ENCODE results near the gene RHOBTB1.
"Not testable (repeated sequence)": the region's sequence is repeated elsewhere in the genome, so short reads cannot be mapped to it uniquely, and the experiment has no call there.

RHOBTB1 gene

GRCh38 chr10:60856405-60856804, 87.6 kb downstream of the RHOBTB1 start:
- no peak for DNase-seq

- no peak for DNase-seq
Measured at GRCh38 chr10:60853637-60854036, 90.3 kb downstream of the RHOBTB1 start.

- no peak for DNase-seq
Measured at GRCh38 chr10:60853107-60853506, 90.9 kb downstream of the RHOBTB1 start.

GRCh38 chr10:60849740-60850139, 94.2 kb downstream of the RHOBTB1 start:
- no peak for DNase-seq

- no peak for DNase-seq
Measured at GRCh38 chr10:60849217-60849616, 94.8 kb downstream of the RHOBTB1 start.

- DNase-seq, result no peak
Measured at GRCh38 chr10:60848680-60849079, 95.3 kb downstream of the RHOBTB1 start.

- no peak for DNase-seq
Measured at GRCh38 chr10:60848126-60848525, 95.9 kb downstream of the RHOBTB1 start.

- no peak for DNase-seq
Measured at GRCh38 chr10:60846173-60846572, 97.8 kb downstream of the RHOBTB1 start.

GRCh38 chr10:60845038-60845437, 98.9 kb downstream of the RHOBTB1 start:
- DNase-seq, result no peak

GRCh38 chr10:60842694-60843093, 101.3 kb downstream of the RHOBTB1 start:
- DNase-seq, result no peak

GRCh38 chr10:60841227-60841626, 102.8 kb downstream of the RHOBTB1 start:
- not testable (repeated sequence) for DNase-seq

GRCh38 chr10:60835049-60835448, 108.9 kb downstream of the RHOBTB1 start:
- DNase-seq, result no peak

- DNase-seq, result no peak
Measured at GRCh38 chr10:60834401-60834800, 109.6 kb downstream of the RHOBTB1 start.

- DNase-seq, result not testable (repeated sequence)
Measured at GRCh38 chr10:60832136-60832535, 111.8 kb downstream of the RHOBTB1 start.

GRCh38 chr10:60828489-60828852, 115.5 kb downstream of the RHOBTB1 start:
- DNase-seq, result peak; percentile 43

- no peak for DNase-seq
Measured at GRCh38 chr10:60827791-60828488, 116.0 kb downstream of the RHOBTB1 start.

- DNase-seq, result no peak
Measured at GRCh38 chr10:60825520-60825919, 118.5 kb downstream of the RHOBTB1 start.

GRCh38 chr10:60823324-60823723, 120.7 kb downstream of the RHOBTB1 start:
- no peak for DNase-seq

- no peak for DNase-seq
Measured at GRCh38 chr10:60822809-60823208, 121.2 kb downstream of the RHOBTB1 start.

GRCh38 chr10:60821656-60822055, 122.3 kb downstream of the RHOBTB1 start:
- DNase-seq, result no peak

GRCh38 chr10:60820093-60820754, 123.8 kb downstream of the RHOBTB1 start:
- no peak for DNase-seq

All from NCI-H526 treated with DMSO at 0.1 percent for 48 hours (cell line).